Activated T-cell treated with anti-CD3 and anti-CD28 coated beads, Interleukin-2, amount 50 U/mL, for 4 hours (primary cell): ENCODE measurements around the gene SCAF11. TPM values are rescaled to one million over a fixed set of nuclear protein-coding genes. Genes with fewer than 3 reads are reported as not detected.

ENCODE experiments used
- ATAC-seq, 2 donors: fragments of 200-7000 bp; cut with Tn5 transposase; one replicate each; pipeline ENCODE4 v1.10.0; 2021
- DNase-seq: peaks from one replicate; pipeline ENCODE4 v3.0.0-alpha.2; 2020
- H3K27me3 Mint-ChIP-seq: one replicate; pipeline ENCODE4 v1.8.0; 2021; ENCODE audit warnings: low read depth, mixed read lengths
- H3K36me3 Mint-ChIP-seq: one replicate; pipeline ENCODE4 v1.8.0; 2022; ENCODE audit warnings: mixed read lengths; ENCODE audit not compliant: insufficient read depth
- H3K4me1 Mint-ChIP-seq: one replicate; pipeline ENCODE4 v1.8.0; 2021; ENCODE audit warnings: low read depth, mixed read lengths
- H3K4me3 Mint-ChIP-seq: one replicate; pipeline ENCODE4 v1.8.0; 2021; ENCODE audit warnings: mild to moderate bottlenecking, moderate library complexity, mixed read lengths
- H3K9me3 Mint-ChIP-seq: one replicate; pipeline ENCODE4 v1.8.0; 2021; ENCODE audit warnings: mixed read lengths
- total RNA-seq, 3 donors: library from RNA; stranded (reverse); gene quantifications; one replicate each; pipeline ENCODE4 v1.2.1, GENCODE V29; 2021

The SCAF11 gene
- total RNA-seq, 3 donors from 2014 or later = 92.2 to 94.9 (median 93.7) TPM

DNA sequence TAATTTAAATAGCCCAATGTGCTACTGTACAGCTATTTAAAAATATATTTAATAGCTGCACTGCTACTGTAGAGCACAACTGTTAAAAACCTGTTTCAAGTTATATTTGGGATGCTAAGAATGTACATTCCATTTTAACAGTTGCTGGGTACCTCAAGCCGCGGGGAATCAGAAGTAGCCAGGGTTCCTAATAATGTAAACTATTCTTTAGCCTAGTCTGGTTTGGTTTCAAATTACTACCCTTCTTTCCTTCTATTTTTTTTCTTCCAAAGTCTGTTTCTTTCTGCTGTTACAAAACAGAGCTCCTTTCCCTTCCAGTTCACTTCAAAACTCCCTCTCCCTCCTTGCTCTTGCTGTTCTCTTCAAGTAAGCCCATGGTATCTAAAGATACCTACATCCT is 21.3 kb downstream of the SCAF11 start:
- H3K4me1 Mint-ChIP-seq = peaks cover 65% of the 10 kb centered on the region
- H3K4me3 Mint-ChIP-seq = no peak overlapping the region
- peaks cover 9% of the 10 kb centered on the region for H3K9me3 Mint-ChIP-seq
- H3K27me3 Mint-ChIP-seq = no peaks in the 10 kb centered on the region
- DNase-seq = no peak
- no peak for ATAC-seq
- H3K36me3 Mint-ChIP-seq = peaks cover 25% of the 10 kb centered on the region

DNA sequence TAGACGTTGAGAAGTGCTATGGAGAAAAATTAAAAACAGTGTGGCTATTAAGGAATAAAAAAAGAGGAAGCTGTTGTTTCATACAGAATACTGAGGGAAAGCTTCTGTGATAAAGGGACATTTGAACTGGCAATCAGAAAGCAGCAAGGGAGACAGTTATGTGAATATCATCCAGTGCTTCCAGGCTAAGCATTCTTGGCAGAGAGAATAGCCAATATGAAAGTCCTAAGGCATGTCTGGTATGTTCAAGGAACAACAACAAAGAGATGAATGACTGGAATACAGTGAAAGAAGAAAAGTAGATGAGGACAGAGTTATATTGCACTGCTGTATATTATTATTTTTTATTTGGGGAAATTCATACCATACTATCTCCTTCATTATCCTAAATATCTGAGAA is 23.9 kb downstream of the SCAF11 start:
- ATAC-seq (no peak), DNase-seq (no peak)
- Mint-ChIP-seq H3K36me3 (peaks cover 31% of the 10 kb centered on the region), H3K9me3 (no peaks in the 10 kb centered on the region), H3K27me3 (no peaks in the 10 kb centered on the region), H3K4me1 (peaks cover 60% of the 10 kb centered on the region), H3K4me3 (no peak overlapping the region)

DNA sequence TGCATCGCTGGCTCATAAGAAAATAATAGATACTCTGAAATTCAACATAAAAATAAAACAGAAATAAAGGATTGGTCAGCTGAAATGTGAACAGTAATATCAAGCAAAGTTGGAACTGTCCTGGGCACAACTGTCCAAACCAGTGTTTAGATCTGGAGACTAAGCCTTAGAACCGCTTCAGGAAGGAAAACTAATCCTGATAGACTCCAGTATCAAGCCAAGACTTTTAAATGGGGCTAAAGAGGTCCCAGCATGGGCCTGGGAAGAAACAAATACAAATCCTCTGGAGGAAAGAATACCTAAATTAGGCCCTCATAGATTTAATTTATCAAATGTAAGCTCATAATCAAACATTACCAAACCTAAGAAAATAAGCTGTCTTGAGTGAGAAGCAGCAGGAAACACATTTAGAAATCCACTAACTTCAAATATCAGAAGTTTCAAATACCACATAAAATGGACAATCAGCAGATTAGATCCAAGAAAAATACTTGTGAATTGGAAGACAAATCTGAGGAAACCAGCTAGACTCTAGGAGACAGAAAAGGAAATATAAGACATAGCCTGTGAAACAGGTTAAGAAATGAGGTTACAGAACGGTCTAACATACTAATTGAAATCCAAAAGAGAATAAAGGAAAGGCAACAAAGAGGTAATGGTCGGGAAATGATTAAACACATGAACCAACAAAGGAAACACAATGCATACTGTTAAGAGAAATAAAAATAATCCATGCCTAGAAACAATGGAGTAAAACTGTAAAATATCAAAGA is 27.6 kb downstream of the SCAF11 start:
- Mint-ChIP-seq H3K27me3 (no peaks in the 10 kb centered on the region), H3K36me3 (peaks cover 28% of the 10 kb centered on the region), H3K4me1 (peaks cover 40% of the 10 kb centered on the region), H3K4me3 (no peak overlapping the region), H3K9me3 (no peaks in the 10 kb centered on the region)
- DNase-seq = no peak
- no peak for ATAC-seq

DNA sequence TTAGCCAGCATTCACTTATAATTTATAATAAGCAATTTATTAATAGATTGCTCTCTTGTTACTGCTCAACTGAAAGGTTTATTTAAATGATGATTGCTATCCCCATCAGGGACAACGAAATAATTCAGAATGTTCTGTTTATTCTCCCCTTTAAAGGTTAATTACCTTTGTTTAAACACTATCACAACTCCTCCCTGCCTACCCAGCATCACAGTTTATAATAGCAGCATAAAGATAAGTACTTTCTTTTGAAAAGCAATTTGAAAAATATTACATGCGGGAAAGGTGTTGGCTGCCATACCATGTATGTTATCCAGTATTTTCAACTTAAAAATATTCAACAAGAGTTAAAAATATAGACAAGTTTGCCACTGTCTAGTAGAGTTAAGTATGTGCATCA is 30.6 kb downstream of the SCAF11 start:
- Mint-ChIP-seq H3K9me3 (no peaks in the 10 kb centered on the region), H3K27me3 (no peaks in the 10 kb centered on the region), H3K4me3 (no peak overlapping the region), H3K36me3 (peaks cover 26% of the 10 kb centered on the region), H3K4me1 (peaks cover 18% of the 10 kb centered on the region)
- ATAC-seq = no peak
- no peak for DNase-seq

DNA sequence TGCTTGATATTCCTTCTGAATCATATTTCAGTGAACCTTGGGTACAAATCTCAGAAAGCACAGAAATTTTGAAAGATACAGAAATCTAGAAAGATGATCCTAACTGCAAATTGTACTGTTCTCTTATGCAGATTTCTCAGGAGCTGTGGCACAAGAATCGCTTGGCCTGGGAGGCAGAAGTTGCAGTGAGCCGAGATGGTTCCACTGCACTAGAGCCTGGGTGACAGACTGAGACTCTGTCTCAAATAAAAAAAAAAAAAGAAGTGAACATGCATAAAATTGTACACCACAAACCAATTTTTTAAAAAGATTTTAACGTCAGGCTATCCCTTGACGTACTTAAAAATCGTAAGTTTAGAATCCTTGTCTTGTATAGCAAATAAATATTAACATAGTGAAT is 31.3 kb downstream of the SCAF11 start:
- no peak overlapping the region for H3K4me3 Mint-ChIP-seq
- DNase-seq = no peak
- H3K4me1 Mint-ChIP-seq = peaks cover 15% of the 10 kb centered on the region

DNA sequence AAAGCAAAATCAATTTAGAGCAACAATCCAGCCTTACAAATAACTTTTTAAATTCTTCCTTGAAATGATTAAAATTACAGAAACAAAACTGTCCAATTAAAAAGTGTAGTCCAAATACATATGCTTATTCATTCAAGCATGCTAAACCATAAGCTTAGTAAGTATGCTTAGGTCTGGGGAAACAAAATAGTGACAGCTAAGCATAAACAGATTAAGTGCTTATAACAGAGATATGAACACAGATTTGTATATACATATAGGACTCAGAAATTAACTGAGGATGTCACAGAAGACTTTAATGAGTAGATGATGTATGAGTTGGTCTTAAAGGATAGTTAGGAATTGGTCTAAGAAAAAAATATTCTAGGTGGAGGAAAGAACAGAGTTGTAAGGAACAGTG is 41.8 kb downstream of the SCAF11 start:
- ATAC-seq (no peak), DNase-seq (no peak)
- H3K36me3 Mint-ChIP-seq = peaks cover 41% of the 10 kb centered on the region
- H3K4me3 Mint-ChIP-seq = no peak overlapping the region
- H3K9me3 Mint-ChIP-seq = no peaks in the 10 kb centered on the region
- no peaks in the 10 kb centered on the region for H3K4me1 Mint-ChIP-seq
- no peaks in the 10 kb centered on the region for H3K27me3 Mint-ChIP-seq

More for the DNA sequence above, 31.3 kb downstream of the SCAF11 start:
- no peaks in the 10 kb centered on the region for H3K9me3 Mint-ChIP-seq
- no peak for ATAC-seq
- H3K27me3 Mint-ChIP-seq = no peaks in the 10 kb centered on the region
- peaks cover 24% of the 10 kb centered on the region for H3K36me3 Mint-ChIP-seq

DNA sequence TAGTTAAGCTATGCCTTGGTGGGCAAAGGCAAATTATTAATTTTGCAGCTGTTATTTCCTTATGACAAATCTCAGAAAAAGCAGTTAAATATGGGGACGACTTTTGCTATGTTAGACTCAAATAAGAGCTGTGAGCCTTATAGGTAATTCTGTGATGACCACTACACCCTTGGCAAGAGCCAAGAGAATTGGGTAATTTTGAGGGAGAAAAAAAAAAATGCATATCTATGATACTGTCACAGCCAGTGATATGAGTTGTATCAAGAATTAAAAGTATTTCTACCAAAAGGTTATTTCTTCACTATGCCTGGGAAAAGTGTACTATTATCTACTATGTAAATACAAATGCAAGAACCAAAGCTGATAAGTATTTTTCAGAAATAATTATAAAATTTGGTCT is 43.9 kb downstream of the SCAF11 start:
- Mint-ChIP-seq H3K9me3 (no peaks in the 10 kb centered on the region), H3K36me3 (peaks cover 57% of the 10 kb centered on the region), H3K4me3 (no peak overlapping the region), H3K4me1 (peaks cover 1% of the 10 kb centered on the region), H3K27me3 (no peaks in the 10 kb centered on the region)
- no peak for DNase-seq
- no peak for ATAC-seq

DNA sequence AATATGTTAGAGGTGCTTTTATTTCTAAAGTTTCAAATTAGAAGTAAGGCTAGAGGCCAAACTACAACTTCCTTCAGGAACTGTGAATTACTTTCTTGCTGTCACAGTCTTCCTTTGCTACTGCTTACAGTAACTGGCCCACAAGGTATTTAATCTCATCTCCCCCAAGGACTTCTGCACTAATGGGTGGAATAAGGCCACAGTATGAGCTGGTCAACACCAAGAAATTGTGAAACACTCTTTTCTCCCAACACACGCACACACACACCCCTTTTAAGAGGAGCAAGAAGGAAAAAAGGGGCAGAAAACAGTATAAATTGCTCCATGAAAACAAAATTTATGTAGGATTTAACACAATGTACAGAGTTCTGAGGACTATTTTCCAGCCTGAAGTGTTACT is 45.6 kb downstream of the SCAF11 start:
- Mint-ChIP-seq H3K27me3 (no peaks in the 10 kb centered on the region), H3K36me3 (peaks cover 67% of the 10 kb centered on the region), H3K4me3 (no peak overlapping the region), H3K9me3 (no peaks in the 10 kb centered on the region), H3K4me1 (peaks cover 3% of the 10 kb centered on the region)
- no peak for DNase-seq
- no peak for ATAC-seq

DNA sequence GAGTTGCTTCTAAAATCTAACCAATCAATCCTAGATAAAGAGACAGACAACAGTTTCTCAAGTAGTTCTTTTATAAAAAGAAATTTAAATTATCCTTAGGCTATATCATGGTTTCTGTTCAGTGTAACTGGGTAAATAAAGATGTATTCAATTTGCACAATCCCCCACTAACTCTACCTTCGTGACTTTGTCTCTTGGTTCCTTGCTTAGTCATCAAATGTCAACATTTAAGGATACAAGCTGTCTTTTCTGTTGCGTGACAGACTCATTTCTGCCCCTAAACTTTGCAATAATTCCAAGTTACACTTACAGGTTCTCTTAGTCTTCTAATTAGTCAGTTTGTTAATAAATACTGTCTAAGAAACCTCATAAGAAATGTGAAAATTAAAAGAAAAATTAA is 50.6 kb downstream of the SCAF11 start:
- Mint-ChIP-seq H3K4me1 (peaks cover 7% of the 10 kb centered on the region), H3K36me3 (peaks cover 51% of the 10 kb centered on the region), H3K4me3 (no peak overlapping the region), H3K9me3 (no peaks in the 10 kb centered on the region), H3K27me3 (no peaks in the 10 kb centered on the region)
- no peak for DNase-seq
- ATAC-seq = no peak

DNA sequence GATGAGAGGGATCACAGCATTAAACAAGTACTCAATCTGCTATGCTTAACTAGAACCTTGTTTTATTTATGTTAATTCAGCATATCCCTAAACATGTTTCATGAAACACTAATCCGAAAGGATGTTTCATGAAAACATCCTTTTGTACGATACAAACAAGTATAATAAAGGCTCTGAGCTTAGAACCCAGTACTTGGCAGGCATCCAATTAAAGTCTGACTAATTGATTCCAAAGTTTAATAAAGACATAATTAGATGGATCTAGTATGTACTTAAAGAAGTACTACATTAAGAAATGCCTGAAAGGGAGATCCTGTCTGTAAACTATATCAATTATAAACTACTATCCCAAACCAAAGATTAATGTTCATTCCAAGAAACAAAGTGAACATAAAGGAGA is 51.8 kb downstream of the SCAF11 start:
- peaks cover 7% of the 10 kb centered on the region for H3K4me1 Mint-ChIP-seq
- DNase-seq (no peak), ATAC-seq (no peak)
- no peaks in the 10 kb centered on the region for H3K27me3 Mint-ChIP-seq
- no peaks in the 10 kb centered on the region for H3K9me3 Mint-ChIP-seq
- no peak overlapping the region for H3K4me3 Mint-ChIP-seq
- H3K36me3 Mint-ChIP-seq = peaks cover 40% of the 10 kb centered on the region

DNA sequence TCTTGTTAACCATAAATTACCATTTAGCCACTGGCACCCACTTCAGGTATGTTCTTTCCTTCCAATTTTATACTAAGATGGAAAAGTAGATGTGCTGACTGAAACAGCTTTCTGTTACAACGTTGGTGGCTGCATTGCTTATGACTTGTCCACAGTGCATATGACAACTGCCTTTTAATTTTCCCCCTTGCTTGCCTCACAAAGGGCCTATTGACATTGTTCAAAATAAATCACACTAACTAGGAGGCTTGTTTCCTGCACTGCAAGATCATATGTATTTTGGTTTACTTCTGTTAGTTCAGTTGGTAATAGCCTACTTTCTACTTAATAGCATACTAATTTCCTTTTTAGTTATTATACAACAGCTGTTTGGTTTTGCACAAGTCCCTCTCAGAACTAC is 55.4 kb downstream of the SCAF11 start:
- DNase-seq = no peak
- Mint-ChIP-seq H3K4me1 (peaks cover 4% of the 10 kb centered on the region), H3K27me3 (no peaks in the 10 kb centered on the region), H3K36me3 (peaks cover 22% of the 10 kb centered on the region), H3K9me3 (no peaks in the 10 kb centered on the region), H3K4me3 (no peak overlapping the region)
- ATAC-seq = no peak

DNA sequence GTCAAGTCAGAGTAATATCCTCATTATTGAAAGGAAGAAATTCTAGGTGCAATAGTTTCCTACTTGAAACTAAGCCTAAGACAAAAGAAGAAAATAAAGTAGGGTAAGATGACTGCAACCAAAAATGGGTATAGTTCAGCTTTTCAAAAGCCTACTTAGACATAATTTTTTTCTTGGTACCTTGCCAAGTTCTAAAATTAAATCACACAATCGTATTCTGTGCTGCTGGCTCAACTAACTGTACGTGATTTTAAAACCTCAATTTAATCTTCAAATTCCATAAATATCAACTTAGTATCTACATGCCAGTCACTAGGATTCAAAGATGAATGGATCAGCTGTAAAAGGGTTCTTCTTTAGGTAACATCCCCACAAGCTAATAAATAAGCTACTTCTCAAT is 56.9 kb downstream of the SCAF11 start:
- ATAC-seq = no peak
- DNase-seq = no peak
- Mint-ChIP-seq H3K9me3 (no peaks in the 10 kb centered on the region), H3K4me3 (no peak overlapping the region), H3K36me3 (peaks cover 25% of the 10 kb centered on the region), H3K4me1 (peaks cover 3% of the 10 kb centered on the region), H3K27me3 (no peaks in the 10 kb centered on the region)

DNA sequence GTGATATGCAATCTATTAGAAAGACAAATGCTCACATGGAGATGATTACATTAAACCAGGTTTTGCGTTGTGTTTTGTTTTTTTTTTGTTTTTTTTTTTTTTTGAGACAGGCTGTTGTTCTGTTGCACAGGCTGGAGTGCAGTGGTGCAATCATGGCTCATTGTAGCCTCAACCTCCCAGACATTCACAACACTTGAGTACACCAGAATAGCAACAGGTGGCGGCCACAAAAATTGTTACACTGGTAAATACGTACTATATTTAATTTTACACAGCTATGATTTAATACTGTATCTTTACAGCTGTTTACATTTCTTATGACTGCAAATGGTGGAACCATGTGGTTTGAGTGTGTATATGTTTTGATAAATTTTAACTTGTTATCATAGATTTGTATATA is 60.0 kb downstream of the SCAF11 start:
- H3K4me3 Mint-ChIP-seq = no peak overlapping the region
- peaks cover 39% of the 10 kb centered on the region for H3K36me3 Mint-ChIP-seq
- H3K9me3 Mint-ChIP-seq = no peaks in the 10 kb centered on the region
- H3K27me3 Mint-ChIP-seq = no peaks in the 10 kb centered on the region
- H3K4me1 Mint-ChIP-seq = no peaks in the 10 kb centered on the region
- no peak for ATAC-seq
- DNase-seq = no peak

DNA sequence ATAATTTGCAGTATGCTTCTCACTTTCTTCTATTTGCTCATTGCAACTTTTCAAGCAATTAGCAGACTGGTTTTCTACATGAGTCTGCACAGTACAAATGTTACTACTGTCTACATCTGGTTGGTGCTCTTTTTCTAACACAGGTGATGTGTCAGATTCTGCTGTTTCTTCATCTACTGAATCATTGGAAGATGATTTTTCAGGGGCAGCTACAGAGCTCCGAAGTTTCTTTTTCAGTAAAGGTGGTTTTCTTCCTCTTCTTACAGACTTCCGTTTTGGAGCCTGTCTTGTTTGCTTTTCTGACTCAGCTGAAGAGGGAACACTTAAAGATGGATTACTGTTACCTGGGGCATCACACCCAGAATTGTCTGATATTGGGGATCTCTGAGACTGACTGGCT is 62.1 kb downstream of the SCAF11 start:
- no peak for DNase-seq
- H3K4me3 Mint-ChIP-seq = no peak overlapping the region
- H3K27me3 Mint-ChIP-seq = no peaks in the 10 kb centered on the region
- H3K9me3 Mint-ChIP-seq = no peaks in the 10 kb centered on the region
- ATAC-seq = peak in 1 of 2 donors; percentile 43
- peaks cover 47% of the 10 kb centered on the region for H3K36me3 Mint-ChIP-seq
- H3K4me1 Mint-ChIP-seq = no peaks in the 10 kb centered on the region

DNA sequence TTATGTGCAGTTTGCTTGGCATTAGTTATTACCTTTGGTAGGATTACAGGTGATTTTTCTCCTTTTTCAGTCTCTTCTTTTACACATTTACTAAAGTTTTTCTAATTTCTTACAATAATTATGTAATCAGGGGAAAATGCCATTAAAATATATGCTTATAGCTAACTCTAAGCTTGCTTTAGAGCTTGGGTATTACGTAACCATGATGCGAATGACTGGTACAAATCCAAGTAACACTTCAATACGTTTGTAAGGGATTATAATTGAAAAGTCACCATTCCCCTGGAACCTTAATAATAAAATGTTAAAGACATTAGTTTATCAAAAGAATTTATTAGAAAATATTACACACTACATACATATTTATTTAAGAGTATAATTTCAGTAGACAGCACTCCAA is 71.6 kb downstream of the SCAF11 start:
- Mint-ChIP-seq H3K4me3 (no peak overlapping the region), H3K9me3 (no peaks in the 10 kb centered on the region), H3K4me1 (no peaks in the 10 kb centered on the region), H3K36me3 (peaks cover 20% of the 10 kb centered on the region), H3K27me3 (no peaks in the 10 kb centered on the region)
- DNase-seq (no peak), ATAC-seq (no peak)
